ENCODE data around the gene SAMD13.

The SAMD13 gene

GRCh38 chr1:84370831-84371394 lies 69.4 kb downstream of the SAMD13 start:
- TF ChIP-seq CTCF (IDR thresholded peaks at IDR 0.05; ENCODE audit: low read depth, low read length), result no peak
- no peak overlapping the region for H3K4me3 ChIP-seq (ENCODE audit: low read depth, low read length)
- in situ Hi-C loops (cut with HindIII; ENCODE audit: low sequenced_read_pairs), result no loop called here
- DNase-seq (ENCODE audit: low read depth, low spot score), result peak; percentile 79

GRCh38 chr1:84373436-84374141 lies 72.1 kb downstream of the SAMD13 start:
- H3K4me3 ChIP-seq (ENCODE audit: low read depth, low read length), result no peak overlapping the region
- no peak for TF ChIP-seq CTCF (IDR thresholded peaks at IDR 0.05; ENCODE audit: low read depth, low read length)
- in situ Hi-C loops (cut with HindIII; ENCODE audit: low sequenced_read_pairs), result no loop called here
- DNase-seq (ENCODE audit: low read depth, low spot score), result no peak

- no peak overlapping the region for H3K4me3 ChIP-seq (ENCODE audit: low read depth, low read length)
- no peak for DNase-seq (ENCODE audit: low read depth, low spot score)
- no peak for TF ChIP-seq CTCF (IDR thresholded peaks at IDR 0.05; ENCODE audit: low read depth, low read length)
- in situ Hi-C loops (cut with HindIII; ENCODE audit: low sequenced_read_pairs), result no loop called here
Measured at GRCh38 chr1:84374991-84375696, 73.6 kb downstream of the SAMD13 start.

- no peak for TF ChIP-seq CTCF (IDR thresholded peaks at IDR 0.05; ENCODE audit: low read depth, low read length)
- no peak for DNase-seq (ENCODE audit: low read depth, low spot score)
- no peak overlapping the region for H3K4me3 ChIP-seq (ENCODE audit: low read depth, low read length)
- in situ Hi-C loops (cut with HindIII; ENCODE audit: low sequenced_read_pairs), result no loop called here
Measured at GRCh38 chr1:84376000-84376910, 74.7 kb downstream of the SAMD13 start.

GRCh38 chr1:84377480-84378095 lies 76.1 kb downstream of the SAMD13 start:
- in situ Hi-C loops (cut with HindIII; ENCODE audit: low sequenced_read_pairs), result no loop called here
- no peak for TF ChIP-seq CTCF (IDR thresholded peaks at IDR 0.05; ENCODE audit: low read depth, low read length)
- H3K4me3 ChIP-seq (ENCODE audit: low read depth, low read length), result no peak overlapping the region
- DNase-seq (ENCODE audit: low read depth, low spot score), result peak; percentile 90

All from astrocyte of the spinal cord (primary cell).